IMR-90 (cell line): ENCODE measurements around the gene FERMT3. TPM values are rescaled to one million over a fixed set of nuclear protein-coding genes. Genes with fewer than 3 reads are reported as not detected.
A peak's percentile ranks its signal among the peaks of the same experiment; 100 is the strongest.

Source experiments
- ATAC-seq: fragments of 200-7000 bp; cut with Tn5 transposase; 2 replicates; pipeline ENCODE4 v1.9.1; 2020; ENCODE audit warnings: low read depth, mild to moderate bottlenecking, moderate library complexity
- BruUV-seq: library from RNA; stranded (reverse); fragments of 400-500 nt; replicated peaks from 2 replicates; lab custom pipeline; 2021; lab: Mats Ljungman, UMichigan
- CTCF ChIA-PET: fragments of 300-600 bp; formaldehyde crosslinking; extraction: SDS; loops from one replicate; lab custom pipeline; 2021; ENCODE audit warnings: antibody characterized with exemption; lab: Yijun Ruan, JAX
- POLR2A ChIA-PET: fragments of 300-600 bp; sonication (Branson Sonifier 250); formaldehyde crosslinking; loops from one replicate; lab custom pipeline; 2022; ENCODE audit warnings: antibody characterized with exemption; ENCODE audit not compliant: unreplicated experiment; lab: Charles Lee
- DNase-seq: peaks from one replicate; pipeline ENCODE4 v3.0.0; 2013
- H2AFZ ChIP-seq: replicated peaks from 2 replicates; pipeline ENCODE3; 2013; ENCODE audit warnings: low read length, mild to moderate bottlenecking; ENCODE audit not compliant: poor library complexity
- H2AK5ac ChIP-seq: 2 replicates; pipeline ENCODE4 v1.6.1; 2013; ENCODE audit warnings: low read depth, low read length, inconsistent platforms
- H2AK9ac ChIP-seq: replicated peaks from 2 replicates; pipeline ENCODE3; 2013; ENCODE audit warnings: mild to moderate bottlenecking, low read depth, low read length, moderate library complexity; ENCODE audit not compliant: poor library complexity
- H2BK120ac ChIP-seq: 2 replicates; pipeline ENCODE4 v1.6.1; 2013; ENCODE audit warnings: low read depth, low read length, inconsistent platforms
- H2BK15ac ChIP-seq: 3 replicates; pipeline ENCODE4 v1.6.1; 2013; ENCODE audit warnings: low read depth, low read length, inconsistent platforms
- H2BK20ac ChIP-seq: 2 replicates; pipeline ENCODE4 v1.6.1; 2013; ENCODE audit warnings: low read depth, mild to moderate bottlenecking, inconsistent platforms, low read length, moderate library complexity
- H2BK5ac ChIP-seq: 2 replicates; pipeline ENCODE4 v1.6.1; 2013; ENCODE audit warnings: mild to moderate bottlenecking, low read depth, low read length, inconsistent platforms; ENCODE audit not compliant: poor library complexity, severe bottlenecking
- H3K14ac ChIP-seq: replicated peaks from 2 replicates; pipeline ENCODE4 v1.6.1; 2013; ENCODE audit warnings: low read depth, low read length, inconsistent platforms
- H3K18ac ChIP-seq: 2 replicates; pipeline ENCODE4 v1.6.1; 2013; ENCODE audit warnings: low read depth, low read length, control low read depth
- H3K23ac ChIP-seq: 2 replicates; pipeline ENCODE4 v1.6.1; 2013; ENCODE audit warnings: low read depth, low read length, inconsistent platforms
- H3K27ac ChIP-seq: 2 replicates; pipeline ENCODE4 v1.5.1; 2013; ENCODE audit warnings: mild to moderate bottlenecking, control low read depth, low read length; ENCODE audit not compliant: insufficient read depth
- H3K27me3 ChIP-seq: 2 replicates; pipeline ENCODE4 v1.6.1; 2013; ENCODE audit warnings: low read length; ENCODE audit not compliant: control insufficient read depth, insufficient read depth
- H3K36me3 ChIP-seq: 2 replicates; pipeline ENCODE4 v1.6.1; 2013; ENCODE audit warnings: low read length, mixed read lengths; ENCODE audit not compliant: control insufficient read depth, insufficient read depth
- H3K4ac ChIP-seq: 2 replicates; pipeline ENCODE4 v1.6.1; 2013; ENCODE audit warnings: low read depth, low read length, inconsistent platforms
- H3K4me1 ChIP-seq: 2 replicates; pipeline ENCODE4 v1.6.1; 2013; ENCODE audit warnings: low read length, mixed read lengths; ENCODE audit not compliant: control insufficient read depth, insufficient read depth
- H3K4me2 ChIP-seq: 2 replicates; pipeline ENCODE4 v1.6.1; 2013; ENCODE audit warnings: low read depth, mild to moderate bottlenecking, control low read depth, low read length, moderate library complexity
- H3K4me3 ChIP-seq: 2 replicates; pipeline ENCODE4 v1.5.1; 2013; ENCODE audit warnings: low read depth, mild to moderate bottlenecking, control low read depth, low read length, moderate library complexity; ENCODE audit not compliant: insufficient read depth
- H3K56ac ChIP-seq: 2 replicates; pipeline ENCODE4 v1.6.1; 2013; ENCODE audit warnings: low read length, inconsistent platforms; ENCODE audit not compliant: insufficient read depth; ENCODE audit errors: extremely low read depth
- H3K79me1 ChIP-seq, 2 experiments: 2 replicates each; pipeline ENCODE4 v1.6.1; 2013; ENCODE audit warnings: low read length in 2 of 2, inconsistent platforms in 1 of 2, low read depth in 1 of 2
- H3K9ac ChIP-seq: 2 replicates; pipeline ENCODE4 v1.6.1; 2013; ENCODE audit warnings: low read depth, low read length, control low read depth
- H3K9me1 ChIP-seq: 2 replicates; pipeline ENCODE4 v1.6.1; 2013; ENCODE audit warnings: low read length, inconsistent platforms; ENCODE audit not compliant: insufficient read depth
- H3K9me3 ChIP-seq: 2 replicates; pipeline ENCODE4 v1.6.1; 2013; ENCODE audit warnings: low read length; ENCODE audit not compliant: control insufficient read depth, insufficient read depth
- H4K20me1 ChIP-seq: 2 replicates; pipeline ENCODE4 v1.6.1; 2013; ENCODE audit warnings: low read length, inconsistent platforms; ENCODE audit not compliant: insufficient read depth
- H4K5ac ChIP-seq: 2 replicates; pipeline ENCODE4 v1.6.1; 2013; ENCODE audit warnings: mild to moderate bottlenecking, low read depth, low read length, control low read depth
- H4K8ac ChIP-seq, 2 experiments: 2 replicates each; pipeline ENCODE4 v1.6.1; 2013; ENCODE audit warnings: low read depth in 2 of 2, low read length in 2 of 2, control low read depth in 1 of 2, inconsistent platforms in 1 of 2
- H4K91ac ChIP-seq: 2 replicates; pipeline ENCODE4 v1.6.1; 2013; ENCODE audit warnings: low read depth, low read length, inconsistent platforms; ENCODE audit not compliant: insufficient read depth
- BHLHE40 ChIP-seq: fragments of 150-350 bp; IDR thresholded peaks from 2 replicates; pipeline ENCODE4 v1.6.1; 2016; ENCODE audit warnings: mild to moderate bottlenecking, low read depth, low read length
- CEBPB ChIP-seq: IDR thresholded peaks from 2 replicates; pipeline ENCODE4 v1.6.1; 2012; ENCODE audit warnings: low read depth, low read length, improper control_type of control experiment
- CHD1 ChIP-seq: IDR thresholded peaks from 2 replicates; pipeline ENCODE4 v1.6.1; 2012; ENCODE audit warnings: low read depth, low read length, improper control_type of control experiment
- CTCF ChIP-seq: conservative IDR thresholded peaks from 2 replicates; pipeline ENCODE4 v1.5.1; 2012; ENCODE audit warnings: mild to moderate bottlenecking, low read depth, low read length, improper control_type of control experiment
- FOS ChIP-seq: fragments of 150-350 bp; IDR thresholded peaks from 2 replicates; pipeline ENCODE4 v1.6.1; 2016; ENCODE audit warnings: low read depth, low read length
- MAFK ChIP-seq: IDR thresholded peaks from 2 replicates; pipeline ENCODE4 v1.6.1; 2012; ENCODE audit warnings: low read depth, low read length, improper control_type of control experiment
- MAZ ChIP-seq: IDR thresholded peaks from 2 replicates; pipeline ENCODE4 v1.6.1; 2012; ENCODE audit warnings: low read depth, mild to moderate bottlenecking, low read length, improper control_type of control experiment, moderate library complexity, borderline replicate concordance
- MXI1 ChIP-seq: IDR thresholded peaks from 2 replicates; pipeline ENCODE4 v1.6.1; 2012; ENCODE audit warnings: low read depth, mild to moderate bottlenecking, low read length, moderate library complexity, borderline replicate concordance
- NFE2L2 ChIP-seq: fragments of 150-350 bp; IDR thresholded peaks from 2 replicates; pipeline ENCODE4 v1.6.1; 2016; ENCODE audit warnings: low read depth, mild to moderate bottlenecking, low read length
- POLR2A ChIP-seq: IDR thresholded peaks from 2 replicates; pipeline ENCODE4 v1.6.1; 2012; ENCODE audit warnings: mild to moderate bottlenecking, low read depth, low read length
- RAD21 ChIP-seq: IDR thresholded peaks from 2 replicates; pipeline ENCODE4 v1.6.1; 2012; ENCODE audit warnings: low read length, improper control_type of control experiment
- RCOR1 ChIP-seq: IDR thresholded peaks from 2 replicates; pipeline ENCODE4 v1.6.1; 2012; ENCODE audit warnings: mild to moderate bottlenecking, low read length, improper control_type of control experiment; ENCODE audit not compliant: insufficient replicate concordance
- RFX5 ChIP-seq: IDR thresholded peaks from 2 replicates; pipeline ENCODE4 v1.8.0; 2012; ENCODE audit warnings: low read depth, mild to moderate bottlenecking, low read length, moderate library complexity
- SMC3 ChIP-seq: fragments of 150-350 bp; IDR thresholded peaks from 2 replicates; pipeline ENCODE4 v1.6.1; 2016; ENCODE audit warnings: low read depth, mild to moderate bottlenecking, antibody characterized with exemption, low read length, moderate library complexity
- WGBS, 2 experiments: methylation state at CpG; one replicate each; pipeline versions ENCODE4 v1.1.5 to v1.1.7; 2013; ENCODE audit warnings: missing lambda C conversion rate in 2 of 2; ENCODE audit not compliant: insufficient read length in 1 of 2; ENCODE audit errors: extremely low coverage in 2 of 2; 5-methylcytosine and 5-hydroxymethylcytosine counted together
- dilution Hi-C: fragments of 300-500 bp; cut with HindIII; formaldehyde crosslinking; loops from one replicate; pipeline ENCODE4 v1.14.3; 2018; ENCODE audit warnings: low sequenced_read_pairs; ENCODE audit not compliant: unreplicated experiment
- in situ Hi-C: fragments of 300-500 bp; cut with MboI; formaldehyde crosslinking; loops from 3 replicates; pipeline ENCODE4 v1.14.3; 2019; ENCODE audit warnings: low sequenced_read_pairs, inconsistent platforms, mixed read lengths
- intact Hi-C: fragments of 100-400 bp; cut with micrococcal nuclease; formaldehyde crosslinking; loops from 2 replicates; pipeline ENCODE4 v1.10.0; 2022
- polyA plus RNA-seq, 3 experiments: library from polyadenylated mRNA; depleted of rRNA; stranded (reverse); fragments of >200 nt; gene quantifications; 2 replicates each; pipeline ENCODE4 v1.2.3, GENCODE V29; 2012; ENCODE audit warnings: low replicate concordance in 1 of 3
- total RNA-seq: library from RNA; depleted of rRNA; stranded (reverse); fragments of >200 nt; gene quantifications from 2 replicates; pipeline ENCODE4 v1.2.3, GENCODE V29; 2012
- TF ChIP-seq, protein P1 (sequence below): fragments of 150-350 bp; IDR thresholded peaks from 2 replicates; pipeline ENCODE4 v1.6.1; 2016; ENCODE audit warnings: low read depth, mild to moderate bottlenecking, low read length, moderate library complexity, borderline replicate concordance

Gene FERMT3
- total and polyA plus RNA-seq, 2 of the 4 experiments (the other 2 are of a cell fraction) = 0.36 to 2.3 TPM

GRCh38 chr11:64249563-64250414, 43.3 kb downstream of the FERMT3 start:
- in situ Hi-C loops = no loop called here
- Histone ChIP-seq H3K9me3 (no peaks in the 10 kb centered on the region), H3K79me1 (peaks cover 8 to 40% of the 10 kb centered on the region in 2 experiments), H4K5ac (no peak overlapping the region), H3K56ac (no peak overlapping the region), H3K4me1 (peaks cover 13% of the 10 kb centered on the region), H4K20me1 (peaks cover 18% of the 10 kb centered on the region), H3K27ac (no peak overlapping the region), H4K8ac (no peak overlapping the region), H2BK20ac (no peak overlapping the region), H2AK5ac (0 out of 2 replicates have a peak overlapping the region, but pooled peaks have one; percentile 31), H2AK9ac (peak overlapping the region; percentile 70), H4K91ac (no peak overlapping the region), H3K4me3 (no peak overlapping the region), H3K27me3 (no peaks in the 10 kb centered on the region), H3K9ac (no peak overlapping the region), H3K14ac (0 out of 2 replicates have a peak overlapping the region, but pooled peaks have one; percentile 30), H3K36me3 (peaks cover 2% of the 10 kb centered on the region), H2BK15ac (no peak overlapping the region), H3K4me2 (no peak overlapping the region), H2BK120ac (no peak overlapping the region), H3K4ac (no peak overlapping the region), H2BK5ac (no peak overlapping the region), H2AFZ (no peak overlapping the region), H3K23ac (peak overlapping the region; percentile 54; the same call in 1 of the 2 replicates), H3K18ac (no peak overlapping the region), H3K9me1 (no peaks in the 10 kb centered on the region)
- intact Hi-C loops = no loop called here
- ChIA-PET CTCF (no interaction called here), POLR2A (interaction anchor here (0.9 kb wide), 1 partner anchor 19 kb away, joined by 3 read pairs; no protein-coding TSS in a partner anchor)
- 100% methylated on average over 2 of the region's 8 CpGs; no CpG with 5 or more reads in 1 of the 2 experiments for WGBS, 2 experiments
- ATAC-seq = no peak
- no TSS peak for BruUV-seq
- dilution Hi-C loops = no loop called here
- DNase-seq = no peak
- TF ChIP-seq MXI1 = no peak
- TF ChIP-seq RCOR1 = no peak
- no peak for TF ChIP-seq RFX5
- no peak for TF ChIP-seq CTCF
- no peak for TF ChIP-seq NFE2L2
- no peak for TF ChIP-seq MAZ
- no peak for TF ChIP-seq BHLHE40
- TF ChIP-seq RAD21 = no peak
- TF ChIP-seq, protein P1, sequence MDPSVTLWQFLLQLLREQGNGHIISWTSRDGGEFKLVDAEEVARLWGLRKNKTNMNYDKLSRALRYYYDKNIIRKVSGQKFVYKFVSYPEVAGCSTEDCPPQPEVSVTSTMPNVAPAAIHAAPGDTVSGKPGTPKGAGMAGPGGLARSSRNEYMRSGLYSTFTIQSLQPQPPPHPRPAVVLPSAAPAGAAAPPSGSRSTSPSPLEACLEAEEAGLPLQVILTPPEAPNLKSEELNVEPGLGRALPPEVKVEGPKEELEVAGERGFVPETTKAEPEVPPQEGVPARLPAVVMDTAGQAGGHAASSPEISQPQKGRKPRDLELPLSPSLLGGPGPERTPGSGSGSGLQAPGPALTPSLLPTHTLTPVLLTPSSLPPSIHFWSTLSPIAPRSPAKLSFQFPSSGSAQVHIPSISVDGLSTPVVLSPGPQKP = no peak
- no peak for TF ChIP-seq FOS
- no peak for TF ChIP-seq CHD1
- no peak for TF ChIP-seq SMC3
- no peak for TF ChIP-seq CEBPB
- TF ChIP-seq MAFK = no peak
- TF ChIP-seq POLR2A = no peak
